SH-SY5Y (cell line): ENCODE data around the gene ANGPTL2.

ENCODE experiments used
- GATA2 ChIP-seq: IDR thresholded peaks from 2 replicates; pipeline ENCODE4 v1.6.1; 2011; ENCODE audit warnings: mild to moderate bottlenecking, low read depth, low read length
- GATA3 ChIP-seq: IDR thresholded peaks from 2 replicates; pipeline ENCODE4 v1.6.1; 2011; ENCODE audit warnings: low read depth, mild to moderate bottlenecking, low read length, moderate library complexity

DNA sequence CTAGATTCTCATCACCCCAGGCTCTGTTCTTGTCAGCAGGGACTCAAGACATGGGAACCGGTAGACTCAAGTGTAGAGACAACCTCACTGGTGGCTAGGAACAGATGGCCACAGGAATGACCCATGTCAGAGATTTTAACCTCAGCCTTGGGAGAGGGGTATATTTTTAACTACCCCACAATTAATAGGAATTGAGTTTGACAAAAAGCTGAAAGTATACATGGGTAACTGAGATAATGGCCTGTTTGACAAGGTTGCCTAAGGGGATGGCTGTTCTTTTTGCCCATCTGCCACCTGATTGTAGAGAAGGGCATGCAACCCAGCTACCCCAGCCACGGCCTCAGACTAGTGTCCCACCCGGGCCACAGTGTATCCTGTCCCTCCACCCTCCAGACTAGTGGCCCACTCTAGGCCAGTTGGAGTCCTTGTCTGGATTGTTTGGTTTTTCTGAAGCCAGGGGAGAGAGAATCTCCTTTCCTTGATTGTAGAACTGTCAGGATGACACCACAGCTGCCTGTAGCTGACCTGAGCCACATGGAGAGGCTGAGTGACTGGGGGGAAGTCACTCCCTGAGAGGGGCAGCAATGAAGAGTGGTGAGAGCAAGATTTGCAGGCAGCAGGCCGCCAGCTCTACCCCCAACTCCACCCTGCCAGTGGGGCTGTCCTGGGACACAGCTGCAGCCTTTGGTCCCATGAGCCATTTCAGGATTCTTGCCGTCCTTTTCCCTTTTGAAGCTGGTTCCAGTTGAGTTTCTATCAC, 14.6 kb upstream of the ANGPTL2 start:
- TF ChIP-seq GATA2 (no peak), GATA3 (no peak)
